H1 (cell line): ENCODE measurements around the gene KATNAL1. TPM values are rescaled to one million over a fixed set of nuclear protein-coding genes. Genes with fewer than 3 reads are reported as not detected.

Source experiments
- CBX8 ChIP-seq: fragments of 300-800, 300-1000 bp; sonication (generic); IDR thresholded peaks from 2 replicates; pipeline ENCODE4 v1.7.1; 2016; ENCODE audit warnings: low read depth, low read length, borderline replicate concordance
- CHD7 ChIP-seq: fragments of 300-600 bp; sonication (generic); IDR thresholded peaks from 2 replicates; pipeline ENCODE4 v1.7.1; 2012; ENCODE audit warnings: low read length, moderate library complexity, mild to moderate bottlenecking, inconsistent platforms; ENCODE audit not compliant: insufficient replicate concordance
- FOSL1 ChIP-seq: IDR thresholded peaks from 2 replicates; pipeline ENCODE4 v1.6.1; 2011; ENCODE audit warnings: mild to moderate bottlenecking, low read depth, low read length, moderate library complexity; ENCODE audit not compliant: insufficient read depth
- GABPA ChIP-seq: IDR thresholded peaks from 2 replicates; pipeline ENCODE4 v1.6.1; 2011; ENCODE audit warnings: mild to moderate bottlenecking, low read length, moderate library complexity, borderline replicate concordance; ENCODE audit not compliant: insufficient read depth
- JUN ChIP-seq: IDR thresholded peaks from 2 replicates; pipeline ENCODE4 v1.6.1; 2011; ENCODE audit warnings: low read depth, mild to moderate bottlenecking, improper control_type of control experiment, low read length
- POU5F1 ChIP-seq: IDR thresholded peaks from 2 replicates; pipeline ENCODE4 v1.6.1; 2011; ENCODE audit warnings: low read depth, mild to moderate bottlenecking, low read length, moderate library complexity
- SP4 ChIP-seq: IDR thresholded peaks from 2 replicates; pipeline ENCODE4 v1.6.1; 2012; ENCODE audit warnings: low read length, inconsistent platforms
- TAF7 ChIP-seq: optimal IDR thresholded peaks from 2 replicates; pipeline ENCODE3; 2011; ENCODE audit warnings: low read depth, mild to moderate bottlenecking, inconsistent platforms, low read length, moderate library complexity, borderline replicate concordance
- TCF12 ChIP-seq: IDR thresholded peaks from 2 replicates; pipeline ENCODE4 v1.6.1; 2011; ENCODE audit warnings: low read depth, mild to moderate bottlenecking, low read length
- polyA plus RNA-seq, 7 experiments: library from polyadenylated mRNA; depleted of rRNA in 3 of 7; stranded (reverse) in 5 of 7; unstranded in 2 of 7; fragments of >200 nt in 5 of 7; fragments of 200-250 nt in 2 of 7; gene quantifications; 1 replicate in 5 of 7; 2 replicates in 1 of 7; 4 replicates in 1 of 7; pipeline versions ENCODE4 v1.2.1 to v1.2.3, GENCODE V29; 2011 to 2013; ENCODE audit warnings: missing spikeins in 2 of 7, mixed read lengths in 2 of 7
- total RNA-seq: library from RNA; stranded (reverse); fragmentation: NEBNext Ultra II Directional; extraction: Animal tissue kit (Norgen Biotek cat#: 25700); gene quantifications from 2 replicates; pipeline ENCODE4 v1.2.1, GENCODE V29; 2021
- TF ChIP-seq, protein P1 (sequence below), 3 experiments: IDR thresholded peaks; 1 replicate in 2 of 3; 2 replicates in 1 of 3; pipeline versions ENCODE4 v1.5.1 to v1.6.1; 2011; ENCODE audit warnings: low read length in 3 of 3, mild to moderate bottlenecking in 3 of 3, inconsistent platforms in 2 of 3, low read depth in 1 of 3, moderate library complexity in 1 of 3; ENCODE audit not compliant: insufficient read depth in 1 of 3; ENCODE audit errors: control extremely low read depth in 1 of 3

Gene KATNAL1
- total and polyA plus RNA-seq, 2 of the 8 experiments (the other 6 are each of a cell fraction or from before 2014, with no cell fraction given), result 4.0 to 13.2 TPM

DNA sequence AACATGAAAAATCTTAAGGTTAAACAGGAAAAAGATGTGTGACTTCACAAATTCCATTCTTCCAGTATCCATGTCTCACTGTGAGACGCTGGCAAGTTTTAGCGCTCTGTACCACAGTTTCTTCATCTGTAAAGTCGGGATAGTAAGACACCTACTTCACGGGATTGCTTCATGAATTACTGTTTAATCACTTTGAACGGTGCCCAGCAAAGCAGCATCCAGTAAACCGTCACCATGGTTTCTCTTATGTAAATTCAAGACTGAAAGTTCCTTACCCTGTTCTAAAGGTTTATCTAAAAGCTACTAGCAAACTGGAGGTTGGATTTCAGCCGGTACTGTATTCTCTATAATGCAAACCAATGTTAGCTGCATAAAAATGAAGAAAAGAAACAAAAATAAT is 53.5 kb downstream of the KATNAL1 start (continued):
- TF ChIP-seq CHD7, result no peak
- TF ChIP-seq SP4, result no peak
- no peak for TF ChIP-seq FOSL1
- no peak for TF ChIP-seq POU5F1
- TF ChIP-seq CBX8, result no peak
- TF ChIP-seq GABPA, result no peak
- no peak for TF ChIP-seq TCF12
- TF ChIP-seq JUN, result no peak
- TF ChIP-seq TAF7, result no peak
- TF ChIP-seq, protein P1, sequence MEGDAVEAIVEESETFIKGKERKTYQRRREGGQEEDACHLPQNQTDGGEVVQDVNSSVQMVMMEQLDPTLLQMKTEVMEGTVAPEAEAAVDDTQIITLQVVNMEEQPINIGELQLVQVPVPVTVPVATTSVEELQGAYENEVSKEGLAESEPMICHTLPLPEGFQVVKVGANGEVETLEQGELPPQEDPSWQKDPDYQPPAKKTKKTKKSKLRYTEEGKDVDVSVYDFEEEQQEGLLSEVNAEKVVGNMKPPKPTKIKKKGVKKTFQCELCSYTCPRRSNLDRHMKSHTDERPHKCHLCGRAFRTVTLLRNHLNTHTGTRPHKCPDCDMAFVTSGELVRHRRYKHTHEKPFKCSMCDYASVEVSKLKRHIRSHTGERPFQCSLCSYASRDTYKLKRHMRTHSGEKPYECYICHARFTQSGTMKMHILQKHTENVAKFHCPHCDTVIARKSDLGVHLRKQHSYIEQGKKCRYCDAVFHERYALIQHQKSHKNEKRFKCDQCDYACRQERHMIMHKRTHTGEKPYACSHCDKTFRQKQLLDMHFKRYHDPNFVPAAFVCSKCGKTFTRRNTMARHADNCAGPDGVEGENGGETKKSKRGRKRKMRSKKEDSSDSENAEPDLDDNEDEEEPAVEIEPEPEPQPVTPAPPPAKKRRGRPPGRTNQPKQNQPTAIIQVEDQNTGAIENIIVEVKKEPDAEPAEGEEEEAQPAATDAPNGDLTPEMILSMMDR (IDR thresholded peaks at IDR 0.05; ENCODE audit: control extremely low read depth in 1 of 3, insufficient read depth in 1 of 3, low read depth in 1 of 3, low read length in 3 of 3), result no peak
